ENCODE data around the gene RPS6KA1.

The RPS6KA1 gene

DNA sequence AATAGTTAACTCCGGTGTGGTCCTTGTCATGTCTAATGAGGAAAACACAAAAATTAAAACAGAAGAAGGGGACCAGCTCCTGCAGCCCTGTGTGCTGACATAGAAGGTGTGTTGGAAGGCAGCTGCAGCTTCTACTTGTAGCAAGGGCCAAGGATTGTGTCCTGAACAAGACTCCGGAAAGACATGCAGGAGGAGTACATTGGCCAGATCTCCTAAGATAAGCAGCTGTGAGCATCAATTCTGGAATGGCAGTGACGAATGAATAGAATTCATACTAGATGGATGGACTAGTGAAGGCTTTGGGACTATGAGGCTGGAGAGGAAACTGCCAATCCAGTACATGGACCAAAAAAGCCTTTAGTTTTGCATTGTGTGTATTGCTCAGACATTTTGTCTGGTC lies 19.3 kb downstream of the RPS6KA1 start:
- no peak overlapping the region for H3K56ac ChIP-seq (ENCODE audit: low read length)

GRCh38 chr1:26550946-26551345 lies 21.4 kb downstream of the RPS6KA1 start:
- Histone ChIP-seq H3K4me2 (ENCODE audit: low read length) (no peak overlapping the region), H3K36me3 (ENCODE audit: control insufficient read depth, insufficient read depth, low read length) (no peaks in the 10 kb centered on the region), H2BK120ac (ENCODE audit: low read depth, low read length) (no peak overlapping the region), H3K27ac (ENCODE audit: low read depth, low read length) (no peak overlapping the region), H3K4me1 (ENCODE audit: control insufficient read depth, low read depth, low read length) (no peaks in the 10 kb centered on the region), H3K79me2 (ENCODE audit: control insufficient read depth, insufficient read depth, low read length) (no peaks in the 10 kb centered on the region), H3K27me3 (ENCODE audit: insufficient read depth, low read length, poor library complexity) (no peaks in the 10 kb centered on the region), H3K4me3 (ENCODE audit: low read length) (no peak overlapping the region), H3K79me1 (ENCODE audit: low read length) (no peaks in the 10 kb centered on the region), H4K5ac (ENCODE audit: low read length) (no peak overlapping the region), H2AK5ac (ENCODE audit: low read length) (no peak overlapping the region), H3K9ac (ENCODE audit: low read length) (no peak overlapping the region), H2BK5ac (ENCODE audit: low read length) (no peak overlapping the region), H3K56ac (ENCODE audit: low read length) (no peak overlapping the region), H2BK15ac (replicated peaks; ENCODE audit: low read depth) (no peak overlapping the region), H4K8ac (ENCODE audit: low read depth, low read length) (no peak overlapping the region), H3K23ac (ENCODE audit: low read length) (no peak overlapping the region), H3K4ac (ENCODE audit: low read depth, low read length) (no peak overlapping the region), H3K18ac (ENCODE audit: low read length) (no peak overlapping the region)
- no peak for DNase-seq
- no CpG with 5 or more reads among the region's 3 CpGs for WGBS (ENCODE audit: extremely low coverage, insufficient coverage, low lambda C conversion rate)

More for the DNA sequence above, 19.3 kb downstream of the RPS6KA1 start:
- Histone ChIP-seq H3K36me3 (ENCODE audit: control insufficient read depth, insufficient read depth, low read length) (no peaks in the 10 kb centered on the region), H3K18ac (ENCODE audit: low read length) (no peak overlapping the region), H3K9ac (ENCODE audit: low read length) (no peak overlapping the region), H3K4ac (ENCODE audit: low read depth, low read length) (no peak overlapping the region), H3K27me3 (ENCODE audit: insufficient read depth, low read length, poor library complexity) (no peaks in the 10 kb centered on the region), H3K4me1 (ENCODE audit: control insufficient read depth, low read depth, low read length) (no peaks in the 10 kb centered on the region), H3K4me3 (ENCODE audit: low read length) (no peak overlapping the region), H3K79me2 (ENCODE audit: control insufficient read depth, insufficient read depth, low read length) (no peaks in the 10 kb centered on the region), H3K4me2 (ENCODE audit: low read length) (no peak overlapping the region), H4K8ac (ENCODE audit: low read depth, low read length) (no peak overlapping the region), H2BK15ac (replicated peaks; ENCODE audit: low read depth) (no peak overlapping the region), H2BK120ac (ENCODE audit: low read depth, low read length) (no peak overlapping the region), H3K23ac (ENCODE audit: low read length) (no peak overlapping the region), H2AK5ac (ENCODE audit: low read length) (no peak overlapping the region), H3K27ac (ENCODE audit: low read depth, low read length) (no peak overlapping the region), H3K79me1 (ENCODE audit: low read length) (no peaks in the 10 kb centered on the region), H2BK5ac (ENCODE audit: low read length) (no peak overlapping the region), H4K5ac (ENCODE audit: low read length) (no peak overlapping the region)
- no peak for DNase-seq
- no CpG with 5 or more reads among the region's 3 CpGs for WGBS (ENCODE audit: extremely low coverage, insufficient coverage, low lambda C conversion rate)

DNA sequence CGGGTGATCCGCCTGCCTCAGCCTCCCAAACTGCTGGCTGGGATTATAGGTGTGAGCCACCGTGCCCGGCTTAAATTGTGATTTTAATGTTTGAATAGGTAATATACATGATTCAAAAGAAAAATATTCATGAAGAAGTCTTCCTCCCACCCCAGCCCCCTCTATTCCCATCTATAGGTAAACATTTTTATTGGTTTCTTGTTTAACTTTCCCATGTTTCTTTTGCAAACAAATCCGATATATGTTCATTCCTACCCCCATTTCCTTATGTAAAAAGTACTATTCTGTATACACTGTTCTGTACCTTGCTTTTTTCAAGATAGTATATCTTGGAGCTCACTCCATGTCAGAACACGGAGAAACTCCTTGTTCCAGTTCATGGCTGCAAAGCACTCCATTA lies 23.2 kb downstream of the RPS6KA1 start:
- H3K27me3 ChIP-seq (ENCODE audit: insufficient read depth, low read length, poor library complexity): no peaks in the 10 kb centered on the region
- no peaks in the 10 kb centered on the region for H3K4me1 ChIP-seq (ENCODE audit: control insufficient read depth, low read depth, low read length)
- H2BK5ac ChIP-seq (ENCODE audit: low read length): no peak overlapping the region
- no peak overlapping the region for H3K27ac ChIP-seq (ENCODE audit: low read depth, low read length)
- no peak overlapping the region for H2BK120ac ChIP-seq (ENCODE audit: low read depth, low read length)
- DNase-seq: no peak
- H3K36me3 ChIP-seq (ENCODE audit: control insufficient read depth, insufficient read depth, low read length): no peaks in the 10 kb centered on the region
- no CpG with 5 or more reads among the region's 6 CpGs for WGBS (ENCODE audit: extremely low coverage, insufficient coverage, low lambda C conversion rate)
- no peak overlapping the region for H3K56ac ChIP-seq (ENCODE audit: low read length)
- no peak overlapping the region for H3K18ac ChIP-seq (ENCODE audit: low read length)
- no peak overlapping the region for H3K4ac ChIP-seq (ENCODE audit: low read depth, low read length)
- no peak overlapping the region for H4K5ac ChIP-seq (ENCODE audit: low read length)
- no peak overlapping the region for H3K9ac ChIP-seq (ENCODE audit: low read length)
- H3K23ac ChIP-seq (ENCODE audit: low read length): no peak overlapping the region
- no peaks in the 10 kb centered on the region for H3K79me1 ChIP-seq (ENCODE audit: low read length)
- H4K8ac ChIP-seq (ENCODE audit: low read depth, low read length): no peak overlapping the region
- H3K4me2 ChIP-seq (ENCODE audit: low read length): no peak overlapping the region
- H2BK15ac ChIP-seq (replicated peaks; ENCODE audit: low read depth): no peak overlapping the region
- H3K79me2 ChIP-seq (ENCODE audit: control insufficient read depth, insufficient read depth, low read length): no peaks in the 10 kb centered on the region
- H3K4me3 ChIP-seq (ENCODE audit: low read length): no peak overlapping the region
- H2AK5ac ChIP-seq (ENCODE audit: low read length): no peak overlapping the region

GRCh38 chr1:26553942-26554682 lies 24.6 kb downstream of the RPS6KA1 start:
- no peaks in the 10 kb centered on the region for H3K27me3 ChIP-seq (ENCODE audit: insufficient read depth, low read length, poor library complexity)
- H2BK15ac ChIP-seq (replicated peaks; ENCODE audit: low read depth): no peak overlapping the region
- no peaks in the 10 kb centered on the region for H3K79me1 ChIP-seq (ENCODE audit: low read length)
- no peak overlapping the region for H3K23ac ChIP-seq (ENCODE audit: low read length)
- no peak overlapping the region for H3K4me2 ChIP-seq (ENCODE audit: low read length)
- H3K27ac ChIP-seq (ENCODE audit: low read depth, low read length): no peak overlapping the region
- H3K18ac ChIP-seq (ENCODE audit: low read length): no peak overlapping the region
- H3K56ac ChIP-seq (ENCODE audit: low read length): no peak overlapping the region
- no peak overlapping the region for H4K5ac ChIP-seq (ENCODE audit: low read length)
- DNase-seq: no peak
- no CpG with 5 or more reads among the region's 14 CpGs for WGBS (ENCODE audit: extremely low coverage, insufficient coverage, low lambda C conversion rate)
- no peak overlapping the region for H2BK120ac ChIP-seq (ENCODE audit: low read depth, low read length)
- H4K8ac ChIP-seq (ENCODE audit: low read depth, low read length): no peak overlapping the region
- no peaks in the 10 kb centered on the region for H3K36me3 ChIP-seq (ENCODE audit: control insufficient read depth, insufficient read depth, low read length)
- H3K4me3 ChIP-seq (ENCODE audit: low read length): no peak overlapping the region
- H3K9ac ChIP-seq (ENCODE audit: low read length): no peak overlapping the region
- H3K4ac ChIP-seq (ENCODE audit: low read depth, low read length): no peak overlapping the region
- no peaks in the 10 kb centered on the region for H3K4me1 ChIP-seq (ENCODE audit: control insufficient read depth, low read depth, low read length)
- no peaks in the 10 kb centered on the region for H3K79me2 ChIP-seq (ENCODE audit: control insufficient read depth, insufficient read depth, low read length)
- H2AK5ac ChIP-seq (ENCODE audit: low read length): no peak overlapping the region
- H2BK5ac ChIP-seq (ENCODE audit: low read length): no peak overlapping the region

GRCh38 chr1:26554781-26555180 lies 25.2 kb downstream of the RPS6KA1 start:
- Histone ChIP-seq H2BK15ac (replicated peaks; ENCODE audit: low read depth) (no peak overlapping the region), H3K27ac (ENCODE audit: low read depth, low read length) (no peak overlapping the region), H3K56ac (ENCODE audit: low read length) (no peak overlapping the region), H3K4me3 (ENCODE audit: low read length) (no peak overlapping the region), H3K79me1 (ENCODE audit: low read length) (no peaks in the 10 kb centered on the region), H3K27me3 (ENCODE audit: insufficient read depth, low read length, poor library complexity) (no peaks in the 10 kb centered on the region), H3K4me1 (ENCODE audit: control insufficient read depth, low read depth, low read length) (no peaks in the 10 kb centered on the region), H3K79me2 (ENCODE audit: control insufficient read depth, insufficient read depth, low read length) (no peaks in the 10 kb centered on the region), H4K8ac (ENCODE audit: low read depth, low read length) (no peak overlapping the region), H3K36me3 (ENCODE audit: control insufficient read depth, insufficient read depth, low read length) (no peaks in the 10 kb centered on the region), H2BK5ac (ENCODE audit: low read length) (no peak overlapping the region), H3K18ac (ENCODE audit: low read length) (no peak overlapping the region), H3K9ac (ENCODE audit: low read length) (no peak overlapping the region), H3K23ac (ENCODE audit: low read length) (no peak overlapping the region), H3K4me2 (ENCODE audit: low read length) (no peak overlapping the region), H2AK5ac (ENCODE audit: low read length) (no peak overlapping the region), H2BK120ac (ENCODE audit: low read depth, low read length) (no peak overlapping the region), H4K5ac (ENCODE audit: low read length) (no peak overlapping the region), H3K4ac (ENCODE audit: low read depth, low read length) (no peak overlapping the region)
- no CpG with 5 or more reads among the region's 10 CpGs for WGBS (ENCODE audit: extremely low coverage, insufficient coverage, low lambda C conversion rate)
- no peak for DNase-seq

DNA sequence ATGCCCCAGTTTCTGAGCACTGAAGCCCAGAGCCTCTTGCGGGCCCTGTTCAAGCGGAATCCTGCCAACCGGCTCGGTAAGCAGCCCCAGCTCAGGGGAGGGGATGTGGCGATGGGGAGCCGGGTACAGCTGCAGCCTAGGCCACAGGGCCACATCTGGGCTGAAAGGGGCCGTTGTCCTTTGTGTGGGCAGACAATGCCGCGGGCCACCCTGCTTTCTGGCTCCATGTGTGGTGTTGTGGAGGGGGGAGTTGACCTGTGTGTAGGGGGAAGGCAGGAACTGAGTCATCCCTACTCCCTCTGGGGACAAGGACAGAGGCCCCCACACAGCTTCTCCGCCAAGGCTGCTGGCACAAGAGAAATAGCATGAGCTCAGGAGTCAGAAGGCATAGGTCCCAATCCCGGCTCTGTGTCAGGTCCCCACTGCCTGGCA lies 26.0 kb downstream of the RPS6KA1 start:
- no peaks in the 10 kb centered on the region for H3K79me2 ChIP-seq (ENCODE audit: control insufficient read depth, insufficient read depth, low read length)
- H3K4ac ChIP-seq (ENCODE audit: low read depth, low read length): no peak overlapping the region
- H3K4me1 ChIP-seq (ENCODE audit: control insufficient read depth, low read depth, low read length): no peaks in the 10 kb centered on the region
- H3K9ac ChIP-seq (ENCODE audit: low read length): no peak overlapping the region
- H2AK5ac ChIP-seq (ENCODE audit: low read length): no peak overlapping the region
- H3K4me2 ChIP-seq (ENCODE audit: low read length): no peak overlapping the region
- no CpG with 5 or more reads among the region's 11 CpGs for WGBS (ENCODE audit: extremely low coverage, insufficient coverage, low lambda C conversion rate)
- H3K79me1 ChIP-seq (ENCODE audit: low read length): no peaks in the 10 kb centered on the region
- no peak overlapping the region for H4K8ac ChIP-seq (ENCODE audit: low read depth, low read length)
- no peaks in the 10 kb centered on the region for H3K27me3 ChIP-seq (ENCODE audit: insufficient read depth, low read length, poor library complexity)
- H2BK5ac ChIP-seq (ENCODE audit: low read length): no peak overlapping the region
- H3K4me3 ChIP-seq (ENCODE audit: low read length): no peak overlapping the region
- no peak overlapping the region for H2BK15ac ChIP-seq (replicated peaks; ENCODE audit: low read depth)
- no peak overlapping the region for H3K27ac ChIP-seq (ENCODE audit: low read depth, low read length)
- H2BK120ac ChIP-seq (ENCODE audit: low read depth, low read length): no peak overlapping the region
- no peak for DNase-seq
- no peak overlapping the region for H4K5ac ChIP-seq (ENCODE audit: low read length)
- no peaks in the 10 kb centered on the region for H3K36me3 ChIP-seq (ENCODE audit: control insufficient read depth, insufficient read depth, low read length)
- no peak overlapping the region for H3K56ac ChIP-seq (ENCODE audit: low read length)
- H3K23ac ChIP-seq (ENCODE audit: low read length): no peak overlapping the region
- H3K18ac ChIP-seq (ENCODE audit: low read length): no peak overlapping the region
